ENCODE measurements around the gene TDRD15.

GRCh38 chr2:21142149-21142548, 18.4 kb downstream of the TDRD15 start:
- TF ChIP-seq CTCF (optimal IDR thresholded peaks at IDR 0.05 in 1 of 3, IDR thresholded peaks at IDR 0.05 in 1 of 3, conservative IDR thresholded peaks at IDR 0.05 in 1 of 3; ENCODE audit: extremely low read depth in 1 of 3, insufficient read depth in 2 of 3, low read length in 3 of 3) (no peak), EZH2 (IDR thresholded peaks at IDR 0.05; ENCODE audit: low read length) (no peak)

Measured in keratinocyte (primary cell).